Measurements from ENCODE around the gene PTHLH.

GRCh38 chr12:27996761-27997160 lies 24.2 kb upstream of the PTHLH start:
- TF ChIP-seq CTCF (IDR thresholded peaks at IDR 0.05; ENCODE audit: insufficient read depth, low read depth, low read length) (no peak), EZH2 (IDR thresholded peaks at IDR 0.05; ENCODE audit: insufficient read depth, low read length) (no peak)
